ENCODE measurements around the gene WASHC4.

WASHC4 gene

GRCh38 chr12:105212438-105212837 is 104.9 kb downstream of the WASHC4 start:
- no peak for DNase-seq

GRCh38 chr12:105214148-105214547 is 106.6 kb downstream of the WASHC4 start:
- no peak for DNase-seq

- DNase-seq: no peak
Observed at GRCh38 chr12:105214670-105215375, 107.3 kb downstream of the WASHC4 start.

GRCh38 chr12:105218434-105218833 is 110.9 kb downstream of the WASHC4 start:
- DNase-seq: no peak
